K562 (cell line): ENCODE measurements around the gene TRERF1. TPM values are rescaled to one million over a fixed set of nuclear protein-coding genes. Genes with fewer than 3 reads are reported as not detected.

Experiments used
- ATAC-seq: fragments of 200-7000 bp; cut with Tn5 transposase; 3 replicates; pipeline ENCODE4 v1.9.1; 2020; ENCODE audit warnings: moderate library complexity
- BruUV-seq: library from RNA; stranded (reverse); fragments of 400-500 nt; replicated peaks from 2 replicates; lab custom pipeline; 2021; lab: Mats Ljungman, UMichigan
- CTCF ChIA-PET: fragments of 300-600 bp; formaldehyde crosslinking; extraction: SDS; loops from one replicate; lab custom pipeline; 2021; ENCODE audit warnings: low intra/inter-chr PET ratio; lab: Yijun Ruan, JAX
- POLR2A ChIA-PET: fragments of 300-600, 350-650 bp; sonication (Branson Sonifier 250); formaldehyde crosslinking; extraction: SDS; loops from one replicate; lab custom pipeline; 2021; ENCODE audit warnings: antibody characterized with exemption, inconsistent platforms; lab: Yijun Ruan, JAX
- DNase-seq, 4 experiments: peaks; one replicate each; pipeline versions ENCODE4 v3.0.0 to v3.0.0-alpha.2; 2011 to 2018; ENCODE audit warnings: low spot score in 3 of 4, mixed read lengths in 3 of 4; ENCODE audit errors: extremely low read depth in 1 of 4
- FAIRE-seq: peaks from 2 replicates; lab custom pipeline; 2011; peaks lifted over from hg19 to GRCh38; lab: Jason Lieb, UNC
- H2AFZ ChIP-seq: 2 replicates; pipeline ENCODE4 v1.6.0; 2011; ENCODE audit warnings: low read depth, low read length, control low read depth, inconsistent platforms
- H3K27ac ChIP-seq: fragments of 200-600 bp; 3 replicates; pipeline ENCODE4 v1.8.0; 2011; ENCODE audit warnings: low read depth, mild to moderate bottlenecking, control low read depth, inconsistent platforms, low read length, moderate library complexity, mixed read lengths; ENCODE audit errors: extremely low read depth
- H3K27me3 ChIP-seq, 2 experiments: fragments of 300-600 bp in 1 of 2; 2 replicates in 1 of 2; 3 replicates in 1 of 2; pipeline versions ENCODE4 v1.6.0 to v1.8.0; 2011; ENCODE audit warnings: inconsistent platforms in 2 of 2, low read length in 2 of 2, mild to moderate bottlenecking in 1 of 2, mixed read lengths in 1 of 2, moderate library complexity in 1 of 2; ENCODE audit not compliant: control insufficient read depth in 2 of 2, insufficient read depth in 2 of 2
- H3K36me3 ChIP-seq: fragments of 300-600 bp; 3 replicates; pipeline ENCODE4 v1.8.0; 2011; ENCODE audit warnings: mild to moderate bottlenecking, low read length, inconsistent platforms; ENCODE audit not compliant: control insufficient read depth, insufficient read depth
- H3K4me1 ChIP-seq, 2 experiments: fragments of 200-600 bp in 1 of 2; replicated peaks in 1 of 2; 2 replicates in 1 of 2; 3 replicates in 1 of 2; pipeline versions ENCODE4 v1.5.1 to v1.8.0; 2011; ENCODE audit warnings: inconsistent platforms in 2 of 2, low read length in 2 of 2, mild to moderate bottlenecking in 1 of 2, mixed read lengths in 1 of 2, moderate library complexity in 1 of 2; ENCODE audit not compliant: control insufficient read depth in 2 of 2, insufficient read depth in 2 of 2
- H3K4me2 ChIP-seq: 2 replicates; pipeline ENCODE4 v1.6.1; 2011; ENCODE audit warnings: low read length, control low read depth, inconsistent platforms, mixed read lengths; ENCODE audit not compliant: insufficient read depth
- H3K4me3 ChIP-seq: fragments of 200-600 bp; sonication (generic), shearing (Covaris generic); 2 replicates; pipeline ENCODE4 v1.5.1; 2016; ENCODE audit warnings: control low read depth, inconsistent platforms
- H3K79me2 ChIP-seq: fragments of 200-600 bp; 3 replicates; pipeline ENCODE4 v1.8.0; 2011; ENCODE audit warnings: low read length, inconsistent platforms; ENCODE audit not compliant: control insufficient read depth, insufficient read depth
- H3K9ac ChIP-seq, 2 experiments: 2 replicates each; pipeline versions ENCODE4 v1.6.0 to v1.6.1; 2011; ENCODE audit warnings: low read depth in 2 of 2, low read length in 2 of 2, control low read depth in 1 of 2, inconsistent platforms in 1 of 2, mild to moderate bottlenecking in 1 of 2, mixed read lengths in 1 of 2; ENCODE audit not compliant: insufficient read depth in 1 of 2
- H3K9me1 ChIP-seq: one replicate; pipeline ENCODE4 v1.6.0; 2011; ENCODE audit warnings: inconsistent platforms, mild to moderate bottlenecking, low read length, moderate library complexity; ENCODE audit not compliant: control insufficient read depth, insufficient read depth
- H3K9me3 ChIP-seq: replicated peaks from 2 replicates; pipeline ENCODE4 v1.5.1; 2011; ENCODE audit warnings: low read depth, low read length, inconsistent platforms; ENCODE audit not compliant: control insufficient read depth, insufficient read depth
- H4K20me1 ChIP-seq: replicated peaks from 2 replicates; pipeline ENCODE4 v1.6.1; 2011; ENCODE audit warnings: low read length, inconsistent platforms, mixed read lengths; ENCODE audit not compliant: control insufficient read depth, insufficient read depth
- DDX20 ChIP-seq: fragments of 450-650 bp; IDR thresholded peaks from 2 replicates; pipeline ENCODE4 v1.6.1; 2016; ENCODE audit warnings: missing genetic modification characterization, low read depth, mild to moderate bottlenecking, missing compliant biosample characterization, moderate library complexity
- GATAD2B ChIP-seq: fragments of 450-650 bp; IDR thresholded peaks from 2 replicates; pipeline ENCODE4 v1.6.1; 2017; ENCODE audit warnings: mild to moderate bottlenecking, borderline replicate concordance
- LCOR ChIP-seq: sonication (generic); formaldehyde crosslinking; IDR thresholded peaks from 2 replicates; pipeline ENCODE4 v1.8.0; 2022; ENCODE audit warnings: mild to moderate bottlenecking, missing genetic modification reagents
- NFIC ChIP-seq: fragments of 450-650 bp; IDR thresholded peaks from 2 replicates; pipeline ENCODE4 v1.6.1; 2017; ENCODE audit warnings: mild to moderate bottlenecking, inconsistent platforms
- NFYB ChIP-seq: IDR thresholded peaks from 2 replicates; pipeline ENCODE4 v1.6.1; 2011; ENCODE audit warnings: mild to moderate bottlenecking, moderate library complexity; ENCODE audit not compliant: insufficient read length; ENCODE audit errors: extremely low read depth
- NR2C1 ChIP-seq, 2 experiments: fragments of 450-650 bp; IDR thresholded peaks; 2 replicates each; pipeline ENCODE4 v1.6.1; 2017; ENCODE audit warnings: mild to moderate bottlenecking in 2 of 2, antibody characterized with exemption in 1 of 2, inconsistent platforms in 1 of 2, missing compliant biosample characterization in 1 of 2, missing genetic modification characterization in 1 of 2
- PCBP2 ChIP-seq: fragments of 200-400 bp; formaldehyde crosslinking; IDR thresholded peaks from 2 replicates; pipeline ENCODE4 v1.6.1; 2018; ENCODE audit warnings: low read length, low read depth, mild to moderate bottlenecking, moderate library complexity; ENCODE audit not compliant: poor library complexity, severe bottlenecking
- RBM17 ChIP-seq: fragments of 200-400 bp; formaldehyde crosslinking; IDR thresholded peaks from 2 replicates; pipeline ENCODE4 v1.6.1; 2017; ENCODE audit warnings: low read depth, mild to moderate bottlenecking, low read length, borderline replicate concordance
- STAT5B ChIP-seq: fragments of 250-450 bp; sonication (Bioruptor Pico); IDR thresholded peaks from 2 replicates; pipeline ENCODE4 v1.8.0; 2021; ENCODE audit warnings: mild to moderate bottlenecking, inconsistent platforms
- ZFPM2 ChIP-seq: fragments of 250-450 bp; sonication (Bioruptor Pico); IDR thresholded peaks from 2 replicates; pipeline ENCODE4 v1.5.1; 2022; ENCODE audit warnings: mild to moderate bottlenecking
- ZKSCAN3 ChIP-seq: fragments of 250-450 bp; sonication (Bioruptor Pico); IDR thresholded peaks from 2 replicates; pipeline ENCODE4 v1.4.0; 2020
- ZNF644 ChIP-seq: fragments of 200-800 bp; sonication (Bioruptor generic); IDR thresholded peaks from 2 replicates; pipeline ENCODE4 v1.6.1; 2016; ENCODE audit warnings: low read depth, missing genetic modification characterization, missing compliant biosample characterization
- ZNF780A ChIP-seq: fragments of 250-450 bp; sonication (Bioruptor Pico); IDR thresholded peaks from 2 replicates; pipeline ENCODE4 v1.5.0; 2021; ENCODE audit warnings: mild to moderate bottlenecking
- WGBS: fragments of 100-300 bp; shearing (Covaris generic); methylation state at CpG from one replicate; pipeline ENCODE4 v1.1.6; 2016; ENCODE audit warnings: low coverage, mixed read lengths; ENCODE audit not compliant: insufficient coverage; ENCODE audit errors: missing lambda C conversion rate; 5-methylcytosine and 5-hydroxymethylcytosine counted together
- in situ Hi-C: fragments of 300-500 bp; cut with MboI; formaldehyde crosslinking; loops from 4 replicates; pipeline ENCODE4 v1.15.0; 2018; ENCODE audit warnings: inconsistent platforms, mixed read lengths
- intact Hi-C: fragments of 100-400 bp; cut with micrococcal nuclease; formaldehyde crosslinking; loops from 2 replicates; pipeline ENCODE4 v1.14.2; 2022
- polyA plus RNA-seq, 8 experiments: library from polyadenylated mRNA; depleted of rRNA in 4 of 8; stranded (reverse) in 5 of 8; unstranded in 3 of 8; fragments of >200 nt; fragmentation: Nextera tagmentation in 2 of 8; fragmentation: Illumina TruSeq in 1 of 8; extraction: Ambion mirVana in 2 of 8; extraction: Trizol in 1 of 8; gene quantifications; 2 replicates each; pipeline versions ENCODE4 v1.2.1 to v1.2.3, GENCODE V29; 2011 to 2014; ENCODE audit warnings: inconsistent platforms in 1 of 8, missing spikeins in 1 of 8
- total RNA-seq, 7 experiments: library from RNA; depleted of rRNA in 6 of 7; stranded (reverse); fragments of >200 nt in 6 of 7; fragmentation: Illumina TruSeq in 2 of 7; extraction: Trizol in 2 of 7; gene quantifications; 2 replicates each; pipeline versions ENCODE4 v1.2.1 to v1.2.3, GENCODE V29; 2011 to 2021; ENCODE audit warnings: low replicate concordance in 1 of 7
- TF ChIP-seq, protein P1 (sequence below): sonication (generic); formaldehyde crosslinking; IDR thresholded peaks from 2 replicates; pipeline ENCODE4 v1.5.0; 2020; ENCODE audit warnings: missing genetic modification reagents

Gene TRERF1
- total and polyA plus RNA-seq, 9 of the 15 experiments (the other 6 are each of a cell fraction or from before 2014, with no cell fraction given) = 0.04 to 0.20 (median 0.07) TPM; not detected in 3

DNA sequence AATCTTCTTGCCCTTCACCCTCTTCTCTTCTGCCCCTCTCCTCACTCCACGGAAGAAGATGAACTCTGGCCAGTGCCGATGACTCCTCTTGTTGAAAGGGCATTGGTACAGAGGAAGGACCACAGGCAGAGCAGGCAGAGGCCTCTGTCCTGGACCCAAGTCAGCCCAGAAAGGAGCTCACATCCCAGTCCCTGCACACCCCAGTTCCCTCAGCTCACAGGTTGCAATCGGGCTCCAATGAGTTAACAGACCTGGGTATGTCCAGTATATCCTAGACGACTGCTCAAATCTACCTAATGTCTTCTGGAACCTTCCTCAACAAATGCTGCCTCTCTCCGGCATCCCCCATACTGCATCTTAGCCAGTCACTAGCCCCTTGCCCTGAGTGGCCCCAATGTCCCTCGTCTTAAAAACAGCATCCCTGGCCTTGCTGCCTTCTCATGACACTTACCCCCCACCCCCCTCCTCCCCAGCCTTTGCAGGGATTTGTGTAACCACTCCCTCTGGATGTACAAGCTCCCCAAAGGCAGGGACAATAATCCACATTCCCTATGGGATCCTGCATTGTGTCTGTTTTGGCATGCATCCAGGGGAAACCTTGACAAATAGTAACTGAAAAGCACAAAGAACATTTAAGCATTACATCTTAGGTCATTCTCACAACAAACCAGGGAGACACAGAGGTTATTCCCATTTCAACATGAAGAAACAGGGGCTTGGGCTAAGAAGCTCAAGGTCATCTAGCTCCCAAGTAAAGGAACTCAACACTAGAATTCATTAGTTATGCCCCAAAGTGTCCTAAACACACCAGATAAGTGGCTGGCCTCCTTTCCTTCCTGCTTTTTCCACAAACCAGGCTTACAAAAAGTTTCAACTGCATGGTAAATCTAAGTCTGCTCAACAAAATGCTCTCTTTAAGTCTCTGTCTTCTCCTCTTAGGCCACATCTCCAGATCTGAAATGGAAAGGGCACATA lies 45.1 kb downstream of the TRERF1 start:
- no peak for DNase-seq
- H3K79me2 ChIP-seq = no peaks in the 10 kb centered on the region
- peak overlapping the region; percentile 47 for H3K4me2 ChIP-seq
- H3K27ac ChIP-seq = no peak overlapping the region
- no peaks in the 10 kb centered on the region for H3K9me1 ChIP-seq
- TF ChIP-seq ZNF780A (CRISPR knock-in tag) = no peak
- TF ChIP-seq NFIC = peak; percentile 44; the same call in 1 of the 2 replicates
- TF ChIP-seq ZFPM2 (CRISPR knock-in tag) = no peak
- H2AFZ ChIP-seq = peak overlapping the region; percentile 56
- ATAC-seq = no peak
- peaks cover 0 to 12% of the 10 kb centered on the region in 2 experiments; a peak in 2 of 5 replicates for H3K27me3 ChIP-seq
- 43% methylated on average over 6 of the region's 6 CpGs for WGBS
- BruUV-seq = no TSS peak
- no peaks in the 10 kb centered on the region for H4K20me1 ChIP-seq
- POLR2A ChIA-PET = interaction anchor here (0.5 to 1.5 kb wide), 4 partner anchors 10 to 34 kb away, joined by 3 read pairs; no protein-coding TSS in a partner anchor
- no peak overlapping the region for H3K4me3 ChIP-seq
- in situ Hi-C loops = no loop called here
- H3K9me3 ChIP-seq = no peaks in the 10 kb centered on the region
- intact Hi-C loops = no loop called here
- H3K9ac ChIP-seq = no peak overlapping the region; a peak in 1 of 4 replicates
- H3K36me3 ChIP-seq = no peaks in the 10 kb centered on the region
- peaks cover 6 to 29% of the 10 kb centered on the region in 2 experiments; a peak in 4 of 5 replicates for H3K4me1 ChIP-seq
- CTCF ChIA-PET = no interaction called here
- FAIRE-seq = no peak

DNA sequence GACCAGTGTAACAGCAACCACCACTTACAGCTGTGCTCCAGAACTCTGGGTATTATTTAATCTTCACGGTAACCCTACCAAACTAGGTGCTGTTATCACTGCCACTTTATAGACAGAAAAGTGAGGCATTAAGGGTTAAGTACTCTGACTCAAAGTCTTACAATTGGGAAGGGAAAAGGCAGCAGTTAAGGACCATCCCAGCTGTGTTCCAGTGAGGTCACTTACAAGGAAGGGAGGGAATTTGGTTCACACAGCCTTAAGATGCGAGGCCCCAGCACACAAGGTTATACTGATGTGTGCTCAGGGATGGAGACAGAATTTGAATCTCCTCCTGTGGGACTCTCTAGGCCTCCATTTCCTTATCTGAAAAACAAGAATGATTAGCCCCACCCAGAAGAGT lies 46.7 kb downstream of the TRERF1 start:
- Histone ChIP-seq H3K27ac (no peak overlapping the region; the same call in 2 of the 3 replicates), H2AFZ (peak overlapping the region; percentile 64), H3K9ac (no peak overlapping the region), H4K20me1 (no peaks in the 10 kb centered on the region), H3K79me2 (no peaks in the 10 kb centered on the region), H3K9me3 (no peaks in the 10 kb centered on the region), H3K9me1 (no peaks in the 10 kb centered on the region), H3K4me2 (no peak overlapping the region), H3K4me3 (no peak overlapping the region), H3K36me3 (no peaks in the 10 kb centered on the region), H3K27me3 (peaks cover 0 to 19% of the 10 kb centered on the region in 2 experiments; a peak in 2 of 5 replicates), H3K4me1 (peaks cover 6 to 29% of the 10 kb centered on the region in 2 experiments; a peak in 4 of 5 replicates)
- DNase-seq (no peak), ATAC-seq (no peak), FAIRE-seq (no peak)
- in situ Hi-C loops (no loop called here), intact Hi-C loops (no loop called here)
- BruUV-seq = no TSS peak
- WGBS = 40% methylated on average over 2 of the region's 2 CpGs
- ChIA-PET POLR2A (interaction anchor here (1.0 to 2.0 kb wide), 2 partner anchors 9 to 21 kb away, joined by 5 to 8 read pairs; no protein-coding TSS in a partner anchor), CTCF (no interaction called here)
- TF ChIP-seq ZNF644 (no peak), RBM17 (no peak), GATAD2B (no peak), LCOR (CRISPR knock-in tag) (no peak), PCBP2 (no peak), STAT5B (CRISPR knock-in tag) (no peak), NR2C1 (IDR thresholded peaks at IDR 0.05) (no peak), NR2C1 (tag; IDR thresholded peaks at IDR 0.05) (no peak), ZKSCAN3 (CRISPR knock-in tag) (no peak), DDX20 (tag) (no peak), NFYB (no peak)
- TF ChIP-seq, protein P1, sequence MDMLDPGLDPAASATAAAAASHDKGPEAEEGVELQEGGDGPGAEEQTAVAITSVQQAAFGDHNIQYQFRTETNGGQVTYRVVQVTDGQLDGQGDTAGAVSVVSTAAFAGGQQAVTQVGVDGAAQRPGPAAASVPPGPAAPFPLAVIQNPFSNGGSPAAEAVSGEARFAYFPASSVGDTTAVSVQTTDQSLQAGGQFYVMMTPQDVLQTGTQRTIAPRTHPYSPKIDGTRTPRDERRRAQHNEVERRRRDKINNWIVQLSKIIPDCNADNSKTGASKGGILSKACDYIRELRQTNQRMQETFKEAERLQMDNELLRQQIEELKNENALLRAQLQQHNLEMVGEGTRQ (CRISPR knock-in tag) = no peak
